H9 (cell line): ENCODE data around the gene SIL1. TPM values are rescaled to one million over a fixed set of nuclear protein-coding genes. Genes with fewer than 3 reads are reported as not detected.

Experiments
- DNase-seq: peaks from one replicate; pipeline ENCODE4 v3.0.0-alpha.2; 2017
- H2AFZ ChIP-seq: one replicate; pipeline ENCODE4 v1.6.1; 2013; ENCODE audit warnings: mild to moderate bottlenecking, low read length, control low read depth, moderate library complexity
- H2AK5ac ChIP-seq: 2 replicates; pipeline ENCODE4 v1.6.1; 2013; ENCODE audit warnings: low read length, control low read depth, mixed read lengths; ENCODE audit not compliant: insufficient read length
- H2BK120ac ChIP-seq: one replicate; pipeline ENCODE4 v1.6.1; 2013; ENCODE audit warnings: low read depth, mild to moderate bottlenecking, low read length, control low read depth, inconsistent platforms; ENCODE audit not compliant: poor library complexity, severe bottlenecking
- H2BK12ac ChIP-seq: 2 replicates; pipeline ENCODE4 v1.6.1; 2013; ENCODE audit warnings: low read length, control low read depth, mixed read lengths, low read depth; ENCODE audit not compliant: insufficient read length
- H2BK15ac ChIP-seq: 2 replicates; pipeline ENCODE4 v1.6.1; 2013; ENCODE audit warnings: low read depth, low read length, control low read depth
- H2BK20ac ChIP-seq: one replicate; pipeline ENCODE4 v1.6.1; 2013; ENCODE audit warnings: low read depth, mild to moderate bottlenecking, low read length, control low read depth, inconsistent platforms; ENCODE audit not compliant: poor library complexity, severe bottlenecking
- H2BK5ac ChIP-seq: 2 replicates; pipeline ENCODE4 v1.6.1; 2013; ENCODE audit warnings: low read length, control low read depth, mixed read lengths; ENCODE audit not compliant: insufficient read length
- H3K14ac ChIP-seq: 2 replicates; pipeline ENCODE4 v1.6.1; 2013; ENCODE audit warnings: low read length, control low read depth; ENCODE audit not compliant: insufficient read depth
- H3K18ac ChIP-seq: 2 replicates; pipeline ENCODE4 v1.6.1; 2013; ENCODE audit warnings: low read depth, mild to moderate bottlenecking, mixed read lengths, low read length, control low read depth; ENCODE audit not compliant: insufficient read length
- H3K23ac ChIP-seq: 2 replicates; pipeline ENCODE4 v1.6.1; 2013; ENCODE audit warnings: low read length, control low read depth, mixed read lengths, low read depth; ENCODE audit not compliant: insufficient read length
- H3K23me2 ChIP-seq: 2 replicates; pipeline ENCODE4 v1.6.1; 2013; ENCODE audit warnings: low read depth, mild to moderate bottlenecking, mixed read lengths, low read length, control low read depth; ENCODE audit not compliant: insufficient read length, poor library complexity, severe bottlenecking
- H3K27ac ChIP-seq: 2 replicates; pipeline ENCODE4 v1.5.1; 2013; ENCODE audit warnings: low read length, control low read depth, mixed read lengths, low read depth; ENCODE audit not compliant: insufficient read length
- H3K27me3 ChIP-seq: 2 replicates; pipeline ENCODE4 v1.6.1; 2013; ENCODE audit warnings: low read length, control low read depth, inconsistent platforms; ENCODE audit not compliant: insufficient read depth
- H3K4ac ChIP-seq: 2 replicates; pipeline ENCODE4 v1.6.1; 2013; ENCODE audit warnings: low read depth, mild to moderate bottlenecking, control low read depth, inconsistent platforms, low read length, moderate library complexity
- H3K4me1 ChIP-seq: 2 replicates; pipeline ENCODE4 v1.6.1; 2013; ENCODE audit warnings: low read length, control low read depth, inconsistent platforms; ENCODE audit not compliant: insufficient read depth
- H3K4me2 ChIP-seq: 2 replicates; pipeline ENCODE4 v1.6.1; 2013; ENCODE audit warnings: low read length, control low read depth, mixed read lengths; ENCODE audit not compliant: insufficient read length, insufficient read depth
- H3K56ac ChIP-seq: 2 replicates; pipeline ENCODE4 v1.6.1; 2013; ENCODE audit warnings: low read depth, mild to moderate bottlenecking, mixed read lengths, low read length, control low read depth; ENCODE audit not compliant: insufficient read length
- H3K79me1 ChIP-seq: 2 replicates; pipeline ENCODE4 v1.6.1; 2013; ENCODE audit warnings: low read depth, mild to moderate bottlenecking, moderate library complexity, low read length, control low read depth, inconsistent platforms; ENCODE audit not compliant: insufficient read depth, poor library complexity, severe bottlenecking
- H3K79me2 ChIP-seq: 2 replicates; pipeline ENCODE4 v1.6.1; 2013; ENCODE audit warnings: low read length, control low read depth, inconsistent platforms; ENCODE audit not compliant: insufficient read depth
- H3K9ac ChIP-seq: 2 replicates; pipeline ENCODE4 v1.6.1; 2013; ENCODE audit warnings: low read length, control low read depth, mixed read lengths; ENCODE audit not compliant: insufficient read length; ENCODE audit errors: extremely low read depth
- H3K9me3 ChIP-seq: one replicate; pipeline ENCODE4 v1.6.1; 2013; ENCODE audit warnings: low read depth, low read length, inconsistent platforms; ENCODE audit not compliant: control insufficient read depth
- H3T11ph ChIP-seq: one replicate; pipeline ENCODE4 v1.6.1; 2013; ENCODE audit warnings: mild to moderate bottlenecking, low read length, control low read depth, inconsistent platforms
- H4K20me1 ChIP-seq: one replicate; pipeline ENCODE4 v1.6.1; 2013; ENCODE audit not compliant: control insufficient read depth, insufficient read length, insufficient read depth
- H4K5ac ChIP-seq: 2 replicates; pipeline ENCODE4 v1.6.1; 2013; ENCODE audit warnings: low read depth, mild to moderate bottlenecking, mixed read lengths, low read length, control low read depth; ENCODE audit not compliant: insufficient read length
- H4K8ac ChIP-seq: replicated peaks from 2 replicates; pipeline ENCODE4 v1.6.1; 2013; ENCODE audit warnings: low read length, control low read depth, mixed read lengths, low read depth; ENCODE audit not compliant: insufficient read length
- H4K91ac ChIP-seq: 2 replicates; pipeline ENCODE4 v1.6.1; 2013; ENCODE audit warnings: low read depth, mild to moderate bottlenecking, moderate library complexity, mixed read lengths, low read length, control low read depth; ENCODE audit not compliant: insufficient read length
- H3K27ac Mint-ChIP-seq, 3 experiments: 2 replicates in 2 of 3; 3 replicates in 1 of 3; pipeline ENCODE4 v1.8.0; 2020 to 2021; ENCODE audit warnings: mixed read lengths in 3 of 3, mild to moderate bottlenecking in 1 of 3, moderate library complexity in 1 of 3
- H3K27me3 Mint-ChIP-seq: 2 replicates; pipeline ENCODE4 v1.8.0; 2021; ENCODE audit warnings: low read depth, mild to moderate bottlenecking, moderate library complexity, mixed read lengths
- H3K36me3 Mint-ChIP-seq, 3 experiments: 2 replicates in 2 of 3; 3 replicates in 1 of 3; pipeline ENCODE4 v1.8.0; 2020 to 2021; ENCODE audit warnings: low read depth in 3 of 3, mixed read lengths in 3 of 3; ENCODE audit not compliant: insufficient read depth in 1 of 3
- H3K4me1 Mint-ChIP-seq, 2 experiments: 2 replicates each; pipeline ENCODE4 v1.8.0; 2020; ENCODE audit warnings: mixed read lengths in 2 of 2
- H3K4me3 Mint-ChIP-seq, 2 experiments: 2 replicates in 1 of 2; 3 replicates in 1 of 2; pipeline ENCODE4 v1.8.0; 2020 to 2021; ENCODE audit warnings: mild to moderate bottlenecking in 2 of 2, mixed read lengths in 2 of 2, moderate library complexity in 1 of 2
- H3K9me3 Mint-ChIP-seq, 2 experiments: 2 replicates in 1 of 2; 3 replicates in 1 of 2; pipeline ENCODE4 v1.8.0; 2020; ENCODE audit warnings: mild to moderate bottlenecking in 2 of 2, mixed read lengths in 2 of 2, moderate library complexity in 1 of 2
- WGBS: extraction: QIAGEN DNeasy Blood & Tissue Kit; methylation state at CpG from one replicate; pipeline ENCODE4 v1.1.7; 2013; ENCODE audit warnings: missing lambda C conversion rate, low lambda C conversion rate, mixed read lengths; ENCODE audit not compliant: insufficient read length; ENCODE audit errors: extremely low coverage; 5-methylcytosine and 5-hydroxymethylcytosine counted together
- total RNA-seq: library from RNA; stranded (reverse); gene quantifications from 2 replicates; pipeline ENCODE4 v1.2.1, GENCODE V29; 2021
- TF ChIP-seq, protein P1 (sequence below): fragments of 200-600 bp; sonication (generic); conservative IDR thresholded peaks from 3 replicates; pipeline ENCODE4 v1.8.0; 2021; ENCODE audit warnings: antibody characterized with exemption, mild to moderate bottlenecking

The SIL1 gene
- total RNA-seq, 1 experiment from 2014 or later, result 10.6 TPM

DNA sequence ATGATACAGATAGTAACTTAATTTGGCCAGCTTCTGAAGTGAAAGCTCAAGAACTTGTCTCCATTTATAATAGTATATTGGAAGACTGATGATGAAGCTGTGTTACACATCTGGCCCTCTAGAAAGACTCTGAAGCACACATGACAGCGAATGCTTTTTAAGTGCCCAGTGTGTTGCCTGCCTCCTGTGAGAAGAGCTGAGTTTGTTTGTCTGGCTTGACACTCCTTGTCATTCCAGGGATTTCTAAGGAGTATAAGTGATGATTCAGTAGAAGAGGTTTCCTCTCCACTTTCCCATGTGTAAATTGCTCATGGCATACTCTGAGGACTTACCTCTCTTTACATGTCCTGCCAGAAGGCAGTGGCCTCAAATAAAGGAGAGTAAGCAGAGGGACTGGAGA lies 292.6 kb downstream of the SIL1 start:
- Mint-ChIP-seq H3K9me3 (no peaks in the 10 kb centered on the region), H3K4me1 (peaks cover 7 to 13% of the 10 kb centered on the region in 2 experiments), H3K36me3 (peaks cover 7 to 88% (median 69%) of the 10 kb centered on the region in 3 experiments; a peak in 6 of 7 replicates), H3K4me3 (no peak overlapping the region), H3K27ac (peak overlapping the region in 1 of 3 experiments; percentile 65; a peak in 2 of 7 replicates), H3K27me3 (no peaks in the 10 kb centered on the region)
- Histone ChIP-seq H2AK5ac (no peak overlapping the region), H3K4me1 (no peaks in the 10 kb centered on the region), H4K8ac (no peak overlapping the region), H2BK5ac (no peak overlapping the region), H3K4ac (no peak overlapping the region), H3K56ac (no peak overlapping the region), H3T11ph (no peak overlapping the region), H3K4me2 (no peak overlapping the region), H2BK20ac (no peak overlapping the region), H3K27ac (no peak overlapping the region), H3K9ac (no peak overlapping the region), H4K5ac (no peak overlapping the region), H3K23ac (no peak overlapping the region), H3K27me3 (no peaks in the 10 kb centered on the region), H4K20me1 (no peaks in the 10 kb centered on the region), H3K79me1 (peaks cover 8% of the 10 kb centered on the region), H3K18ac (no peak overlapping the region), H2BK12ac (no peak overlapping the region), H3K79me2 (no peaks in the 10 kb centered on the region), H3K9me3 (no peaks in the 10 kb centered on the region), H3K23me2 (no peaks in the 10 kb centered on the region), H2BK15ac (no peak overlapping the region), H3K14ac (no peak overlapping the region), H2AFZ (no peak overlapping the region), H4K91ac (no peak overlapping the region), H2BK120ac (no peak overlapping the region)
- no peak for DNase-seq
- TF ChIP-seq, protein P1, sequence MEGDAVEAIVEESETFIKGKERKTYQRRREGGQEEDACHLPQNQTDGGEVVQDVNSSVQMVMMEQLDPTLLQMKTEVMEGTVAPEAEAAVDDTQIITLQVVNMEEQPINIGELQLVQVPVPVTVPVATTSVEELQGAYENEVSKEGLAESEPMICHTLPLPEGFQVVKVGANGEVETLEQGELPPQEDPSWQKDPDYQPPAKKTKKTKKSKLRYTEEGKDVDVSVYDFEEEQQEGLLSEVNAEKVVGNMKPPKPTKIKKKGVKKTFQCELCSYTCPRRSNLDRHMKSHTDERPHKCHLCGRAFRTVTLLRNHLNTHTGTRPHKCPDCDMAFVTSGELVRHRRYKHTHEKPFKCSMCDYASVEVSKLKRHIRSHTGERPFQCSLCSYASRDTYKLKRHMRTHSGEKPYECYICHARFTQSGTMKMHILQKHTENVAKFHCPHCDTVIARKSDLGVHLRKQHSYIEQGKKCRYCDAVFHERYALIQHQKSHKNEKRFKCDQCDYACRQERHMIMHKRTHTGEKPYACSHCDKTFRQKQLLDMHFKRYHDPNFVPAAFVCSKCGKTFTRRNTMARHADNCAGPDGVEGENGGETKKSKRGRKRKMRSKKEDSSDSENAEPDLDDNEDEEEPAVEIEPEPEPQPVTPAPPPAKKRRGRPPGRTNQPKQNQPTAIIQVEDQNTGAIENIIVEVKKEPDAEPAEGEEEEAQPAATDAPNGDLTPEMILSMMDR, result no peak
- no CpG with 5 or more reads among the region's 1 CpG for WGBS
